NCI-H82 treated with DMSO at 0.1 percent for 48 hours (cell line): ENCODE measurements around the gene SOX30.

Source experiments
- DNase-seq: peaks from one replicate; lab custom pipeline; 2025; ENCODE audit not compliant: unreplicated experiment; lab: John Stamatoyannopoulos, UW

SOX30 gene

DNA sequence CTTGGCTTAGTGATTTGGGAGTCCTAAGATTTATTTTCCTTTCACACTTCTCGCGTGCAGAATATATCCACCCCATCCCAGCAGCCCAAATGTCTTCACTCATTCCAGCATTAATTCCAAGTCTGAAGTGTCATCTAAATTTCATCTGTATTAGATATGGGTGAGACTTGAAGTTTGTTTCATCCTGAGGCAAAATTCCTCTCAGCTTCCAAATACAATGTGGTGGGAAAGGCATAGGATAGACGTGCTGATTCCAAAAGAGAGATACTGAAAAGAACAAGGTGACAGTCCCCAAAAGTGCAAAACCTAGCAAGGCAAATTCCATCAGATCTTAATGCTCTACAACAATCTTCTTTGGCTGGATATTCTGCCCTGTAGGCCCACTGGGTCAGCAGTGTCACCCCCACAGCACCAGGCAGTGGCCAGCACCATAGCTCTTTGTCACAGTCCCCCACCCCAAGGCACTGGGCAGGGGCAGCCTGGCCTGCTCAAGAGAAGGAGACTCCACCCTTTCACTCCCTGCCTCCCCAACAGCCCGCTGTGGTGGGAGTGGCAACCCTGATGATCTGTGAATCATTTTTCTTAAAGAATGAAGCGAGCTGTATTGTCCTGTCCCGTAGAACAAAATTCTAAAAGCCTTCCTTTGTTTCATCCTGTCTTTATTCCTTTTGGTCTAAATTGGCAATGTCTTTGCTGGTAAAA lies 74.0 kb downstream of the SOX30 start:
- DNase-seq = no peak

GRCh38 chr5:157576678-157577077 lies 75.6 kb downstream of the SOX30 start:
- no peak for DNase-seq
